H1 (cell line): ENCODE data around the gene ANLN. TPM values are rescaled to one million over a fixed set of nuclear protein-coding genes. Genes with fewer than 3 reads are reported as not detected.

Experiments used
- ATF2 ChIP-seq: IDR thresholded peaks from 2 replicates; pipeline ENCODE4 v1.6.1; 2012; ENCODE audit warnings: low read length, inconsistent platforms
- CHD7 ChIP-seq: fragments of 300-600 bp; sonication (generic); IDR thresholded peaks from 2 replicates; pipeline ENCODE4 v1.7.1; 2012; ENCODE audit warnings: low read length, moderate library complexity, mild to moderate bottlenecking, inconsistent platforms; ENCODE audit not compliant: insufficient replicate concordance
- CTBP2 ChIP-seq: IDR thresholded peaks from 2 replicates; pipeline ENCODE4 v1.7.0; 2011; ENCODE audit warnings: borderline replicate concordance, mild to moderate bottlenecking, moderate library complexity, mixed read lengths, low read length; ENCODE audit not compliant: insufficient read depth, insufficient read length
- HDAC2 ChIP-seq, 2 experiments: fragments of 300-600 bp in 1 of 2; sonication (generic) in 1 of 2; IDR thresholded peaks; 2 replicates each; pipeline ENCODE4 v1.6.1; 2011 to 2012; ENCODE audit warnings: low read depth in 2 of 2, low read length in 2 of 2, mild to moderate bottlenecking in 2 of 2, moderate library complexity in 2 of 2, borderline replicate concordance in 1 of 2, inconsistent platforms in 1 of 2
- HDAC6 ChIP-seq: IDR thresholded peaks from one replicate; pipeline ENCODE4 v1.7.1; 2012; ENCODE audit warnings: low read depth, mild to moderate bottlenecking, inconsistent platforms, low read length, moderate library complexity
- RFX5 ChIP-seq: IDR thresholded peaks from 2 replicates; pipeline ENCODE4 v1.6.1; 2011; ENCODE audit warnings: low read depth, low read length, improper control_type of control experiment, borderline replicate concordance
- TBP ChIP-seq: IDR thresholded peaks from 2 replicates; pipeline ENCODE4 v1.6.1; 2011; ENCODE audit warnings: low read depth, low read length, improper control_type of control experiment
- polyA plus RNA-seq, 7 experiments: library from polyadenylated mRNA; depleted of rRNA in 3 of 7; stranded (reverse) in 5 of 7; unstranded in 2 of 7; fragments of >200 nt in 5 of 7; fragments of 200-250 nt in 2 of 7; gene quantifications; 1 replicate in 5 of 7; 2 replicates in 1 of 7; 4 replicates in 1 of 7; pipeline versions ENCODE4 v1.2.1 to v1.2.3, GENCODE V29; 2011 to 2013; ENCODE audit warnings: missing spikeins in 2 of 7, mixed read lengths in 2 of 7
- total RNA-seq: library from RNA; stranded (reverse); fragmentation: NEBNext Ultra II Directional; extraction: Animal tissue kit (Norgen Biotek cat#: 25700); gene quantifications from 2 replicates; pipeline ENCODE4 v1.2.1, GENCODE V29; 2021
- TF ChIP-seq, protein P1 (sequence below): IDR thresholded peaks from 2 replicates; pipeline ENCODE4 v1.6.1; 2012; ENCODE audit warnings: inconsistent platforms

The ANLN gene
- total and polyA plus RNA-seq, 2 of the 8 experiments (the other 6 are each of a cell fraction or from before 2014, with no cell fraction given) = 18.5 to 90.1 TPM

- TF ChIP-seq CHD7 = no peak
- TF ChIP-seq RFX5 = no peak
- no peak for TF ChIP-seq HDAC6
- no peak for TF ChIP-seq ATF2
- no peak for TF ChIP-seq HDAC2 (IDR thresholded peaks at IDR 0.05; ENCODE audit: borderline replicate concordance in 1 of 2, low read depth in 2 of 2, low read length in 2 of 2)
- TF ChIP-seq TBP = no peak
- TF ChIP-seq, protein P1, sequence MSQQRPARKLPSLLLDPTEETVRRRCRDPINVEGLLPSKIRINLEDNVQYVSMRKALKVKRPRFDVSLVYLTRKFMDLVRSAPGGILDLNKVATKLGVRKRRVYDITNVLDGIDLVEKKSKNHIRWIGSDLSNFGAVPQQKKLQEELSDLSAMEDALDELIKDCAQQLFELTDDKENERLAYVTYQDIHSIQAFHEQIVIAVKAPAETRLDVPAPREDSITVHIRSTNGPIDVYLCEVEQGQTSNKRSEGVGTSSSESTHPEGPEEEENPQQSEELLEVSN = no peak
- TF ChIP-seq CTBP2 = no peak
Measured at GRCh38 chr7:36358589-36358988, 31.1 kb upstream of the ANLN start (continued).
